ENCODE data around the gene RYK.
"Not testable (repeated sequence)": the region's sequence is repeated elsewhere in the genome, so short reads cannot be mapped to it uniquely, and the experiment has no call there.

RYK gene

GRCh38 chr3:134214239-134214638, 36.4 kb downstream of the RYK start:
- DNase-seq: no peak

GRCh38 chr3:134212967-134213665, 37.5 kb downstream of the RYK start:
- DNase-seq: peak; percentile 51

- DNase-seq: peak; percentile 17
These were observed 38.9 kb downstream of the RYK start for GRCh38 chr3:134211797-134212196.

GRCh38 chr3:134205451-134205850, 45.2 kb downstream of the RYK start:
- DNase-seq: no peak

GRCh38 chr3:134201201-134202130, 49.2 kb downstream of the RYK start:
- DNase-seq: no peak

- DNase-seq: not testable (repeated sequence)
These were observed 50.8 kb downstream of the RYK start for GRCh38 chr3:134199880-134200279.

- DNase-seq: no peak
These were observed 51.4 kb downstream of the RYK start for GRCh38 chr3:134199240-134199639.

- no peak for DNase-seq
These were observed 52.2 kb downstream of the RYK start for GRCh38 chr3:134198414-134198813.

- peak; percentile 52 for DNase-seq
These were observed 52.9 kb downstream of the RYK start for GRCh38 chr3:134197681-134198261.

- DNase-seq: no peak
These were observed 56.4 kb downstream of the RYK start for GRCh38 chr3:134194247-134194646.

GRCh38 chr3:134190250-134190649, 60.4 kb downstream of the RYK start:
- no peak for DNase-seq

- no peak for DNase-seq
These were observed 60.8 kb downstream of the RYK start for GRCh38 chr3:134189849-134190248.

- no peak for DNase-seq
These were observed 64.3 kb downstream of the RYK start for GRCh38 chr3:134186391-134186790.

- DNase-seq: no peak
These were observed 69.9 kb downstream of the RYK start for GRCh38 chr3:134180761-134181160.

GRCh38 chr3:134179508-134179907, 71.2 kb downstream of the RYK start:
- no peak for DNase-seq

GRCh38 chr3:134163096-134163495, 87.6 kb downstream of the RYK start:
- no peak for DNase-seq

GRCh38 chr3:134161898-134162615, 88.6 kb downstream of the RYK start:
- DNase-seq: no peak

- no peak for DNase-seq
These were observed 95.2 kb downstream of the RYK start for GRCh38 chr3:134155446-134155845.

- no peak for DNase-seq
These were observed 96.9 kb downstream of the RYK start for GRCh38 chr3:134153761-134154160.

- DNase-seq: no peak
These were observed 100.2 kb downstream of the RYK start for GRCh38 chr3:134150476-134150875.

- no peak for DNase-seq
These were observed 101.4 kb downstream of the RYK start for GRCh38 chr3:134149286-134149685.

GRCh38 chr3:134148534-134148933, 102.1 kb downstream of the RYK start:
- no peak for DNase-seq

- no peak for DNase-seq
These were observed 103.2 kb downstream of the RYK start for GRCh38 chr3:134147411-134147810.
